ENCODE data around the gene ANKRD29. TPM values are rescaled to one million over a fixed set of nuclear protein-coding genes. Genes with fewer than 3 reads are reported as not detected.

Gene ANKRD29
- total RNA-seq, 5 donors from 2014 or later (not counting 1 experiment from before 2014, with no cell fraction given) = 0.23 to 0.48 (median 0.32) TPM; not detected in 1

DNA sequence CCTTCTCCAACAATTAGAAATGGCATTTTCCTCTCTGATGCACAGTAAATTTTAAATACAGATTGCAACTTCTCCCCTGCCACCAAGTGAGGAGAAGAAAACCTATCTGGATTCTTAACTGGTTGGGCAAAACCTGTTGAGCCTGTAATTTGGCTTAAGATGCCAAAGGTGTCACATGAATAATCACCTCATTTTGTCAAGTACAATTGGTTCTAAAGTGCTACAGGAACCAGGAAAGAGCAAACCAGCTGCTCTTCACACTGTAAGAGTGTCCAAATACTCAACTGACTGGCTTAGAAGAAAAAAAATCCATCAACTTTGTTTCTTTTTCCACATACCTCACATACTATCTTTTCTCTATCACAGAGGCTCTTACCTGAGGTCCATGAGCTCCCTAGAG is 111.8 kb downstream of the ANKRD29 start:
- H3K27ac Mint-ChIP-seq = no peak overlapping the region
- Histone ChIP-seq H3K27ac (ENCODE audit: low read length) (no peak overlapping the region), H3K4me1 (ENCODE audit: control insufficient read depth in 1 of 2, extremely low read depth in 1 of 2, insufficient read depth in 2 of 2, low read length in 2 of 2) (no peaks in the 10 kb centered on the region), H3K9me3 (no peaks in the 10 kb centered on the region), H3K36me3 (ENCODE audit: control insufficient read depth in 2 of 2, extremely low read depth in 1 of 2, insufficient read depth in 1 of 2, low read length in 1 of 2) (peaks cover 15 to 93% of the 10 kb centered on the region in 2 donors), H3K4me3 (ENCODE audit: control insufficient read depth in 1 of 2, extremely low read depth in 1 of 2, low read length in 1 of 2) (no peak overlapping the region), H3K27me3 (replicated peaks in 1 of 2; ENCODE audit: control insufficient read depth in 2 of 2, extremely low read depth in 1 of 2, insufficient read depth in 2 of 2, low read length in 1 of 2) (no peaks in the 10 kb centered on the region)
- no peaks in the 10 kb centered on the region for H3K27me3 Mint-ChIP-seq
- no peak overlapping the region for H3K4me3 Mint-ChIP-seq
- ATAC-seq (replicated peaks in 1 of 4) = no peak
- H3K4me1 Mint-ChIP-seq = no peaks in the 10 kb centered on the region
- no peaks in the 10 kb centered on the region for H3K9me3 Mint-ChIP-seq
- ChIA-PET CTCF (no interaction called here), POLR2A (no interaction called here)
- no peak for DNase-seq
- H3K36me3 Mint-ChIP-seq = peaks cover 56% of the 10 kb centered on the region

Other genes starting within 250 kb of the ANKRD29 start
- gene RIOK3, start 209.6 kb downstream of the ANKRD29 start, total RNA-seq = 10 to 100 TPM; 63.1 to 99.2 (median 65.3) TPM
- 10 to 100 TPM; 46.9 to 57.4 (median 51.0) TPM for gene RMC1, start 159.4 kb downstream of the ANKRD29 start, total RNA-seq
- gene NPC1, start 76.4 kb downstream of the ANKRD29 start, total RNA-seq = 10 to 100 TPM; 35.2 to 52.7 (median 39.4) TPM
- under 1 TPM in 3 of 5 donors, not detected in 2; 0.20 to 0.44 (median 0.26) TPM for gene LAMA3, start 26.5 kb upstream of the ANKRD29 start, total RNA-seq

Measured in T-cell (primary cell).